ENCODE results near the gene IQCM. TPM values are rescaled to one million over a fixed set of nuclear protein-coding genes. Genes with fewer than 3 reads are reported as not detected.

The IQCM gene
- total RNA-seq, 4 donors from 2014 or later = 0.48 TPM; not detected in 3

GRCh38 chr4:149702414-149703293, 113.0 kb downstream of the IQCM start:
- intact Hi-C loops (cut with DNase I; ENCODE audit: low total_unique reads) = no loop called here
- Histone ChIP-seq H3K36me3 (no peaks in the 10 kb centered on the region), H3K27ac (no peak overlapping the region), H3K9me3 (no peaks in the 10 kb centered on the region), H3K4me1 (no peaks in the 10 kb centered on the region), H3K4me3 (no peak overlapping the region), H3K27me3 (no peaks in the 10 kb centered on the region)
- no peak for TF ChIP-seq CTCF (IDR thresholded peaks at IDR 0.05)
- DNase-seq = no peak

DNA sequence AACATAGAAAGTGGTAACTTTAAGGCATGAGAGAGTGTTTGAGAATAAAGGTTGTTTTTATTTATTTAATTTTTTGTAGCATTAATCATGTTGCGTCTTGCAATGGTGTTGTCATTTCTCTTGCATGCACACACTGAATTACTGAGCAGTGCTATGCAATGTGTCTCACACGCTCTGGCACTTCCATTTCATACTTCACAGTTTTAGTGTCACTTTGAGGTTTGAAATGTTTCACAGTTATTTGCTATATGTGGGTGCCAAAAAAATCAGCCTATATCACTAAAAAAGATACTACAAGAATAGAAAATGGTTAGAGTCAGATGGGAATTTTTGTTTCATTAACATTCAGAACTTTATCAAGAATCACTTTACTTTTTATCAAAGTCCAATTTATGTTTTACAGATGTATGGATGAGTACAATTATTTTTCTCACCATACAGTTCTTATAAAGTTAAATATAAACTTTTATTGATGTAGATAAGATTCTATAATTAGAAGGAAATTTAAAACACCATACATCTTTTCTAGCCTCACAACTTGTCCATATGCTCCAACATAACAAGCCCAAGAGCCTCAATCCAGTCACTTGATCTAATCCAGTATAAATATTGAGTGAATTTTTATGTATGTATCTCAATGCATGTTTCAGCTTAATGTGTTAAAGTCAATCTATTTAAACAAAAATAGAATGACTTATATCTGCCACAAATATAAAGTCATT, 114.0 kb downstream of the IQCM start:
- no peaks in the 10 kb centered on the region for H3K4me1 ChIP-seq
- no peaks in the 10 kb centered on the region for H3K36me3 ChIP-seq
- intact Hi-C loops (cut with DNase I; ENCODE audit: low total_unique reads) = no loop called here
- H3K27me3 ChIP-seq = no peaks in the 10 kb centered on the region
- no peak for DNase-seq
- no peaks in the 10 kb centered on the region for H3K9me3 ChIP-seq
- no peak overlapping the region for H3K27ac ChIP-seq
- TF ChIP-seq CTCF (IDR thresholded peaks at IDR 0.05) (no peak), POLR2A (IDR thresholded peaks at IDR 0.05) (no peak)
- H3K4me3 ChIP-seq = no peak overlapping the region

DNA sequence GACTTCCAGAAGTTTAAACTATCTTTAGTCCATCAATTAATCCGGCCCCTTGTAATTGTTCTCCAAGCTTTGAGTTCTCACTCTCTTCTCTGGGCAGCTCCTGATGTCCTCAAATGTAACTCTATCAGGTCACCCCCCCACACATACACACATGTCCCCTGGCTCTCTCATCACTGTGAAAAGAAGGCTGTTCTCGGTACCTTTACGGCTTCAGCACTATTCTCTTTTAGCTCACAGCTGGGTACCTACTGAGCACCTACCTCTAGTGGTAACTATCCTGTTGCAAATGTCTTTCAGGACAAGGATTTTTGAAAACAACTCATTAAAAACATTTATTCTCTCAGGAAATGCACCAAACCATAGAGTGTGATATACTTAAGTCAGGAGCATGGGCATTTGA, 115.4 kb downstream of the IQCM start:
- H3K4me3 ChIP-seq = no peak overlapping the region
- intact Hi-C loops (cut with DNase I; ENCODE audit: low total_unique reads) = no loop called here
- no peak for DNase-seq
- H3K9me3 ChIP-seq = no peaks in the 10 kb centered on the region
- no peaks in the 10 kb centered on the region for H3K27me3 ChIP-seq
- H3K4me1 ChIP-seq = no peaks in the 10 kb centered on the region
- no peak overlapping the region for H3K27ac ChIP-seq
- H3K36me3 ChIP-seq = no peaks in the 10 kb centered on the region
- TF ChIP-seq POLR2A (IDR thresholded peaks at IDR 0.05) (no peak), CTCF (IDR thresholded peaks at IDR 0.05) (no peak)

- Histone ChIP-seq H3K4me3 (no peak overlapping the region), H3K9me3 (no peaks in the 10 kb centered on the region), H3K36me3 (no peaks in the 10 kb centered on the region), H3K4me1 (no peaks in the 10 kb centered on the region), H3K27me3 (no peaks in the 10 kb centered on the region), H3K27ac (no peak overlapping the region)
- intact Hi-C loops (cut with DNase I; ENCODE audit: low total_unique reads) = no loop called here
- DNase-seq = no peak
- TF ChIP-seq POLR2A (IDR thresholded peaks at IDR 0.05) (no peak), CTCF (IDR thresholded peaks at IDR 0.05) (no peak)
These were observed 116.0 kb downstream of the IQCM start for GRCh38 chr4:149699642-149700041.

DNA sequence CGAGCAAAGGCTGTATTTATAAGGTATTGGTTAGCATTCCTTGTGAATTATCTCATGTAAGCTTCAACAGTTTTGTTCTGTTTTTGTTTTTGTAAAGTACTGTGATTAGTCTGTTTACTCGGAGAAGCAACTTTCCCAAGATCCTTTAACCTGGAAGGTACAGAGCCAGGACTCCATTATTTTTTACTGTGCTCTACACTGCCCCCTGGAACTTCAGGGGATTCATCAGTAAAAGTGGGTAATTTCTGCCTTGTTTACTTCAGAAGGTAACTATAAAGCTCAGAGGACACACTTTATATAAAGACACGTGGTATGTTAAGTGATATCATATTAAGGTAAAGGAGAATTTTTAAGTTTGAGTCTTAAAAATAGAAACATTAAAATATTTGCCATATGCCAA, 124.9 kb downstream of the IQCM start:
- intact Hi-C loops (cut with DNase I; ENCODE audit: low total_unique reads) = no loop called here
- Histone ChIP-seq H3K4me1 (no peaks in the 10 kb centered on the region), H3K9me3 (no peaks in the 10 kb centered on the region), H3K36me3 (no peaks in the 10 kb centered on the region), H3K27ac (no peak overlapping the region), H3K4me3 (no peak overlapping the region), H3K27me3 (no peaks in the 10 kb centered on the region)
- TF ChIP-seq POLR2A (IDR thresholded peaks at IDR 0.05) = no peak
- TF ChIP-seq CTCF (IDR thresholded peaks at IDR 0.05) = no peak
- DNase-seq = no peak
